K562 (cell line): ENCODE measurements around the gene CCDC85C. TPM values are rescaled to one million over a fixed set of nuclear protein-coding genes. Genes with fewer than 3 reads are reported as not detected.

Experiments
- CXXC5 ChIP-seq: fragments of 250-450 bp; sonication (Bioruptor Pico); IDR thresholded peaks from 2 replicates; pipeline ENCODE4 v1.8.0; 2022; ENCODE audit warnings: inconsistent platforms, mild to moderate bottlenecking, moderate library complexity
- HCFC1 ChIP-seq: IDR thresholded peaks from 2 replicates; pipeline ENCODE4 v1.6.1; 2012; ENCODE audit warnings: low read depth, low read length, improper control_type of control experiment
- KLF16 ChIP-seq: IDR thresholded peaks from 2 replicates; pipeline ENCODE4 v1.6.1; 2016; ENCODE audit warnings: antibody characterized with exemption
- MEF2A ChIP-seq: IDR thresholded peaks from 2 replicates; pipeline ENCODE4 v1.6.1; 2011; ENCODE audit warnings: low read depth, mild to moderate bottlenecking, low read length, moderate library complexity; ENCODE audit not compliant: control insufficient read depth
- MTA3 ChIP-seq: fragments of 450-650 bp; formaldehyde crosslinking; IDR thresholded peaks from 2 replicates; pipeline ENCODE4 v1.6.1; 2017; ENCODE audit warnings: mild to moderate bottlenecking, borderline replicate concordance
- PURB ChIP-seq: sonication (generic); formaldehyde crosslinking; IDR thresholded peaks from 2 replicates; pipeline ENCODE4 v1.9.0; 2021; ENCODE audit warnings: low read depth, mild to moderate bottlenecking, missing genetic modification reagents
- RNF2 ChIP-seq: sonication (generic); IDR thresholded peaks from 2 replicates; pipeline ENCODE4 v1.6.1; 2016
- SIX5 ChIP-seq, 2 experiments: IDR thresholded peaks; 2 replicates each; pipeline ENCODE4 v1.6.1; 2011; ENCODE audit warnings: low read length in 2 of 2, borderline replicate concordance in 1 of 2, low read depth in 1 of 2, mild to moderate bottlenecking in 1 of 2, moderate library complexity in 1 of 2; ENCODE audit not compliant: insufficient read depth in 1 of 2
- STAT5B ChIP-seq: fragments of 250-450 bp; sonication (Bioruptor Pico); IDR thresholded peaks from 2 replicates; pipeline ENCODE4 v1.8.0; 2021; ENCODE audit warnings: mild to moderate bottlenecking, inconsistent platforms
- WHSC1 ChIP-seq: IDR thresholded peaks from one replicate; pipeline ENCODE4 v1.6.1; 2012; ENCODE audit warnings: low read length, control low read depth, inconsistent platforms
- ZNF197 ChIP-seq: fragments of 200-800 bp; sonication (Bioruptor generic); IDR thresholded peaks from 2 replicates; pipeline ENCODE4 v1.6.1; 2016; ENCODE audit warnings: low read depth, missing genetic modification characterization, missing compliant biosample characterization
- ZNF316 ChIP-seq: fragments of 450-650 bp; IDR thresholded peaks from 2 replicates; pipeline ENCODE4 v1.6.1; 2016
- ZNF507 ChIP-seq: conservative IDR thresholded peaks from 2 replicates; pipeline ENCODE4 v1.6.1; 2017; ENCODE audit warnings: missing genetic modification characterization, missing compliant biosample characterization
- ZNF57 ChIP-seq: fragments of 450-650 bp; formaldehyde crosslinking; IDR thresholded peaks from 2 replicates; pipeline ENCODE4 v1.4.0; 2020; ENCODE audit warnings: mild to moderate bottlenecking, moderate library complexity
- ZNF75A ChIP-seq: fragments of 450-650 bp; formaldehyde crosslinking; IDR thresholded peaks from 2 replicates; pipeline ENCODE4 v1.4.0; 2020; ENCODE audit warnings: mild to moderate bottlenecking
- polyA plus RNA-seq, 8 experiments: library from polyadenylated mRNA; depleted of rRNA in 4 of 8; stranded (reverse) in 5 of 8; unstranded in 3 of 8; fragments of >200 nt; fragmentation: Nextera tagmentation in 2 of 8; fragmentation: Illumina TruSeq in 1 of 8; extraction: Ambion mirVana in 2 of 8; extraction: Trizol in 1 of 8; gene quantifications; 2 replicates each; pipeline versions ENCODE4 v1.2.1 to v1.2.3, GENCODE V29; 2011 to 2014; ENCODE audit warnings: inconsistent platforms in 1 of 8, missing spikeins in 1 of 8
- total RNA-seq, 7 experiments: library from RNA; depleted of rRNA in 6 of 7; stranded (reverse); fragments of >200 nt in 6 of 7; fragmentation: Illumina TruSeq in 2 of 7; extraction: Trizol in 2 of 7; gene quantifications; 2 replicates each; pipeline versions ENCODE4 v1.2.1 to v1.2.3, GENCODE V29; 2011 to 2021; ENCODE audit warnings: low replicate concordance in 1 of 7
- TF ChIP-seq, protein P1 (sequence below): fragments of 250-450 bp; sonication (Bioruptor Pico); IDR thresholded peaks from 2 replicates; pipeline ENCODE4 v1.8.0; 2022; ENCODE audit warnings: inconsistent platforms, mild to moderate bottlenecking, moderate library complexity, borderline replicate concordance

The CCDC85C gene
- total and polyA plus RNA-seq, 9 of the 15 experiments (the other 6 are each of a cell fraction or from before 2014, with no cell fraction given): 0.18 to 22.0 (median 6.3) TPM

- TF ChIP-seq RNF2 (no peak), ZNF57 (CRISPR knock-in tag) (no peak), PURB (CRISPR knock-in tag) (no peak), ZNF75A (CRISPR knock-in tag) (no peak), SIX5 (IDR thresholded peaks at IDR 0.05; ENCODE audit: borderline replicate concordance in 1 of 2, insufficient read depth in 1 of 2, low read depth in 1 of 2, low read length in 2 of 2) (no peak), ZNF507 (tag) (no peak), HCFC1 (no peak), WHSC1 (no peak), ZNF316 (no peak), STAT5B (CRISPR knock-in tag) (no peak), MEF2A (no peak), MTA3 (no peak), KLF16 (0 out of 2 replicates have a peak, but pooled peaks have one; percentile 17), CXXC5 (CRISPR knock-in tag) (no peak), ZNF197 (CRISPR knock-in tag) (no peak)
- TF ChIP-seq, protein P1, sequence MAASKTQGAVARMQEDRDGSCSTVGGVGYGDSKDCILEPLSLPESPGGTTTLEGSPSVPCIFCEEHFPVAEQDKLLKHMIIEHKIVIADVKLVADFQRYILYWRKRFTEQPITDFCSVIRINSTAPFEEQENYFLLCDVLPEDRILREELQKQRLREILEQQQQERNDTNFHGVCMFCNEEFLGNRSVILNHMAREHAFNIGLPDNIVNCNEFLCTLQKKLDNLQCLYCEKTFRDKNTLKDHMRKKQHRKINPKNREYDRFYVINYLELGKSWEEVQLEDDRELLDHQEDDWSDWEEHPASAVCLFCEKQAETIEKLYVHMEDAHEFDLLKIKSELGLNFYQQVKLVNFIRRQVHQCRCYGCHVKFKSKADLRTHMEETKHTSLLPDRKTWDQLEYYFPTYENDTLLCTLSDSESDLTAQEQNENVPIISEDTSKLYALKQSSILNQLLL (CRISPR knock-in tag): no peak
Observed at GRCh38 chr14:99460793-99461192, 143.2 kb downstream of the CCDC85C start (continued).
